Right lobe of liver (tissue), 6 donors: ENCODE data around the gene ELL. TPM values are rescaled to one million over a fixed set of nuclear protein-coding genes. Genes with fewer than 3 reads are reported as not detected.

ENCODE experiments used
- ATAC-seq, 4 donors: fragments of 200-7000 bp; cut with Tn5 transposase; one replicate each; pipeline ENCODE4 v1.9.1; 2020; ENCODE audit warnings: mild to moderate bottlenecking in 4 of 4, moderate library complexity in 4 of 4
- DNase-seq, 3 donors: peaks; one replicate each; pipeline ENCODE4 v3.0.0-alpha.2; 2020
- H3K27ac ChIP-seq, 3 donors: fragments of 200-600 bp; one replicate each; pipeline ENCODE4 v1.8.0; 2022
- H3K27me3 ChIP-seq, 2 donors: fragments of 200-600 bp; one replicate each; pipeline ENCODE4 v1.8.0; 2022
- H3K36me3 ChIP-seq, 4 donors: fragments of 200-600 bp; sonication (generic) in 1 of 4; one replicate each; pipeline versions ENCODE4 v1.5.1 to v1.8.0; 2017 to 2022; ENCODE audit warnings: control low read depth in 1 of 4
- H3K4me1 ChIP-seq, 4 donors: fragments of 200-600 bp; sonication (generic) in 1 of 4; one replicate each; pipeline versions ENCODE4 v1.5.1 to v1.8.0; 2017 to 2022; ENCODE audit warnings: control low read depth in 1 of 4
- H3K4me3 ChIP-seq, 3 donors: fragments of 200-600 bp; one replicate each; pipeline ENCODE4 v1.8.0; 2022
- H3K9me3 ChIP-seq, 4 donors: fragments of 200-600 bp; sonication (generic) in 1 of 4; one replicate each; pipeline versions ENCODE4 v1.5.1 to v1.8.0; 2017 to 2022; ENCODE audit warnings: control low read depth in 1 of 4
- POLR2A ChIP-seq: fragments of 450-650 bp; IDR thresholded peaks from one replicate; pipeline ENCODE4 v1.6.1; 2017; ENCODE audit warnings: antibody characterized with exemption, mild to moderate bottlenecking
- WGBS: methylation state at CpG from one replicate; pipeline ENCODE4 v1.1.6; 2018; ENCODE audit warnings: low coverage, low lambda C conversion rate; ENCODE audit not compliant: insufficient coverage; ENCODE audit errors: missing lambda C conversion rate; 5-methylcytosine and 5-hydroxymethylcytosine counted together
- intact Hi-C, 2 donors: fragments of 100-400 bp; cut with DNase I; formaldehyde crosslinking; loops; one replicate each; pipeline versions ENCODE4 v1.11.2 to v1.14.1; 2022
- total RNA-seq, 6 experiments: library from RNA; depleted of rRNA in 2 of 6; stranded (reverse); fragments of >200 nt in 2 of 6; fragmentation: NEBNext Ultra II Directional in 3 of 6; extraction: Animal tissue kit (Norgen Biotek cat#: 25700) in 3 of 6; gene quantifications; one replicate each; pipeline versions ENCODE4 v1.1.0 to v1.2.4, GENCODE V29; 2016 to 2023
- TF ChIP-seq, protein P1 (sequence below), 4 donors: fragments of 200-600 bp in 3 of 4; fragments of 450-650 bp in 1 of 4; IDR thresholded peaks; one replicate each; pipeline versions ENCODE4 v1.5.1 to v1.8.0; 2016 to 2022; ENCODE audit warnings: antibody characterized with exemption in 4 of 4, mild to moderate bottlenecking in 2 of 4
- donor health status: DM: no; HTN: yes; CAD: no.
- donor health status: DM: no; HTN: no; CAD: no.
- donor health status: DM: no; HTN: no; CAD: no.
- donor health status: DM: no; HTN: yes; CAD: no.
- donor health status: DM: no; HTN: yes; CAD: no.

ELL gene
- total RNA-seq, 6 experiments from 2014 or later: 5.3 to 11.9 (median 8.6) TPM

DNA sequence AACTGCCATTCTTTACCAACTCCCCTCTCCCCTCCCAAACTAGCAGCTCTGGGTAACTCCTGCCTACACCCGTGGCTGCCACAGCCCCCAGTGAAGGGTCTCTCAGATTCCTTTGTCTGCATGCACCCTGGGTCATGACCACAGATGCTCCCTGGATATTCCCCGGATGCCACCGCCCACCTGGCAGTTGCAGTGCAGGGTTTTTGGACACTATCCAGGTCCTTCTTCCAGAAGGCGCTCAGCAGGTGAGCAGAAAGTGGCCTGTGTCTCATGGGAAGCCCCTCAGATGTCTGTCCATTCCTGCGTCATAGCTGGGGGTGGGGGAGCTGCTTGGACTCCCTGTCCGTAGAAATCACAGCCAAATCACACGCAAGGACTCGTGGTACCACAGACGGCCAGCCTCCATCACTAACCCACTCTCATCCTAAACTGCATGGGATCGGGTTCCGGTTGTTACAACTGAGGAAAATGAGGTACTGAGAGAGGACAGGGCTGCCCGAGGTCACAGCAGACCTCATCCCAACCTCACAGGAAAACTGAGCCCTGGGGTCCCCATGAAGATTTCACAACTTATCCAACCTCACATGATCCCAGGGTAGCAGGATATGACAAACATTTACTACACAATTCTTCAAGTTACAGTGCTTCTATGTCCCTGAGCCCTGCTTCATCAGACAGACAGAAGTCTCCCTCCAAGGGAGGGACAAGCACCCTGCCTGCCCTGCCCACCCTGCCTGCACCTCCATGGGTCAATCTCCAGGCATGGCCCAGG is 38.6 kb downstream of the ELL start:
- no peak overlapping the region for H3K4me3 ChIP-seq
- no peak for TF ChIP-seq POLR2A
- TF ChIP-seq, protein P1, sequence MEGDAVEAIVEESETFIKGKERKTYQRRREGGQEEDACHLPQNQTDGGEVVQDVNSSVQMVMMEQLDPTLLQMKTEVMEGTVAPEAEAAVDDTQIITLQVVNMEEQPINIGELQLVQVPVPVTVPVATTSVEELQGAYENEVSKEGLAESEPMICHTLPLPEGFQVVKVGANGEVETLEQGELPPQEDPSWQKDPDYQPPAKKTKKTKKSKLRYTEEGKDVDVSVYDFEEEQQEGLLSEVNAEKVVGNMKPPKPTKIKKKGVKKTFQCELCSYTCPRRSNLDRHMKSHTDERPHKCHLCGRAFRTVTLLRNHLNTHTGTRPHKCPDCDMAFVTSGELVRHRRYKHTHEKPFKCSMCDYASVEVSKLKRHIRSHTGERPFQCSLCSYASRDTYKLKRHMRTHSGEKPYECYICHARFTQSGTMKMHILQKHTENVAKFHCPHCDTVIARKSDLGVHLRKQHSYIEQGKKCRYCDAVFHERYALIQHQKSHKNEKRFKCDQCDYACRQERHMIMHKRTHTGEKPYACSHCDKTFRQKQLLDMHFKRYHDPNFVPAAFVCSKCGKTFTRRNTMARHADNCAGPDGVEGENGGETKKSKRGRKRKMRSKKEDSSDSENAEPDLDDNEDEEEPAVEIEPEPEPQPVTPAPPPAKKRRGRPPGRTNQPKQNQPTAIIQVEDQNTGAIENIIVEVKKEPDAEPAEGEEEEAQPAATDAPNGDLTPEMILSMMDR (IDR thresholded peaks at IDR 0.05): no peak
- no peak overlapping the region for H3K27ac ChIP-seq
- no peaks in the 10 kb centered on the region for H3K9me3 ChIP-seq
- no peaks in the 10 kb centered on the region for H3K27me3 ChIP-seq
- peaks cover 2 to 45% (median 24%) of the 10 kb centered on the region in 4 donors for H3K4me1 ChIP-seq
- ATAC-seq (no peak), DNase-seq (no peak)
- WGBS: 5% methylated on average over 4 of the region's 12 CpGs
- intact Hi-C loops: no loop called here
- H3K36me3 ChIP-seq: no peaks in the 10 kb centered on the region

DNA sequence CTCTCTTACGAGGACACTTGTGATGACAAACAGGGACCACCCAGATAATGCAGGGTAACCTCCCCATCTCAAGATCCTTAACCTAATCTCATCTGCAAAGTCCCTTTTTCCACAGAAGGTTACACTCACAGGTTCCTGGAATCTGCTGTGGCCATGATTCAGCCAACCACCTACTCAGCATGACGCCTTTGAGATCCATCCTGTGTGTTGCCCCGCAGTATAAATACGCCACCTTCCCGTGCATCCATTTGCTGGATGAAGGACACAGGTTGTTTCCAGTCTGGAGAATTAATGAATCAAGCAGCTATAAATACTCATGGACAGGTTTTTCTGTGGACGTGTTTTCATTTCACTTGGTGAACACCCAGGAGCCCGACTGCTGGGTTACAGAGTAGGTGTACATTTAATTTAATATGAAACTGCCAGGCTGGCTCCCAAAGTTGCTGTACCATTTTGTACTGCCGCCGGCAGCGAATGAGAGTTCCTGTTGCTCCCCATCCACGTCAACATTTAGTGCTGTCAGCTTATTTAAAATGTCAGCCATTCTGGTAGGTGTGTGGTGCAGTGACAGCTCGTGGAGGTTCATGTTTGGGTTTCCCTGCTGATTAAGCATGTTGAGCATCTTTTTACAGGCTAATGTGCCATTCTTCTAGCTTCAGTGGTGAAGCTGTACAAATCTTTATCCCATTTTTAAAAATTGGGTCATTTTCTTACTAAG is 40.2 kb downstream of the ELL start:
- Histone ChIP-seq H3K27me3 (no peaks in the 10 kb centered on the region), H3K4me3 (no peak overlapping the region), H3K36me3 (no peaks in the 10 kb centered on the region), H3K27ac (no peak overlapping the region), H3K4me1 (peaks cover 0 to 41% (median 21%) of the 10 kb centered on the region in 4 donors), H3K9me3 (no peaks in the 10 kb centered on the region)
- DNase-seq (no peak), ATAC-seq (no peak)
- no peak for TF ChIP-seq POLR2A
- intact Hi-C loops: no loop called here
- 92% methylated on average over 9 of the region's 12 CpGs for WGBS

DNA sequence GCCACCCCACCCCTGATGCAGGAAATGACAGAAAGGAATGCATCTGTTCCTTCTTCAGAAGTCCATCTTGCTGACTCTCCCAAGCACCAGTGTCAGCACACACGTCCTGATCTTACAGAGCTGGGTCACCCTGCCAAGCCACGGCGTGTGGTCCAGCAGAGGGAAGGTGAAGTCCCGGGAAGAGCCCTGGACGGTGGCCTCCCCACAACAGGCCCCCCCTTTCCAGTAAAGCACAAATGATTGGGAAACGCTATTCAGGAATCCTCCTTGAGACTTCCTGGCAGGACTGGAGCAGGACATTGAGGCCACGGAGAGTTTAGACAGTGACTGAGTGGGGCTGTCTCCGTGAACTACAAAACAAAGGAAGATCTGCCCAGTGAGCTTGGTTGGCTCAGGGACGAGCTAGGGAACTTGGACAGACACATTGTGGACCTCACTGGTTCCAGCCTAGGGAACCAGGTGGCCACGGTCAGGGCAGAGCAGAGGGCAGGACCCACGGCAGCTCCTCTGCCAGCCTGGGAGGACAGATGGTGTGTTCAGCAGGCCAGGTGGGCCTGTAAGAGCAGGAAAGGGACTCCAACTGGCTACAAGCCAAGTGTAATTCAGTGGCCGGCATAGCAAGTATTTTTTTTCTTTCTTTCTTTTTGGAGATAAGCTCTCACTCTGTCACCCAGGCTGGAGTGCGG is 41.7 kb downstream of the ELL start:
- DNase-seq: peak in 1 of 3 donors; percentile 69

DNA sequence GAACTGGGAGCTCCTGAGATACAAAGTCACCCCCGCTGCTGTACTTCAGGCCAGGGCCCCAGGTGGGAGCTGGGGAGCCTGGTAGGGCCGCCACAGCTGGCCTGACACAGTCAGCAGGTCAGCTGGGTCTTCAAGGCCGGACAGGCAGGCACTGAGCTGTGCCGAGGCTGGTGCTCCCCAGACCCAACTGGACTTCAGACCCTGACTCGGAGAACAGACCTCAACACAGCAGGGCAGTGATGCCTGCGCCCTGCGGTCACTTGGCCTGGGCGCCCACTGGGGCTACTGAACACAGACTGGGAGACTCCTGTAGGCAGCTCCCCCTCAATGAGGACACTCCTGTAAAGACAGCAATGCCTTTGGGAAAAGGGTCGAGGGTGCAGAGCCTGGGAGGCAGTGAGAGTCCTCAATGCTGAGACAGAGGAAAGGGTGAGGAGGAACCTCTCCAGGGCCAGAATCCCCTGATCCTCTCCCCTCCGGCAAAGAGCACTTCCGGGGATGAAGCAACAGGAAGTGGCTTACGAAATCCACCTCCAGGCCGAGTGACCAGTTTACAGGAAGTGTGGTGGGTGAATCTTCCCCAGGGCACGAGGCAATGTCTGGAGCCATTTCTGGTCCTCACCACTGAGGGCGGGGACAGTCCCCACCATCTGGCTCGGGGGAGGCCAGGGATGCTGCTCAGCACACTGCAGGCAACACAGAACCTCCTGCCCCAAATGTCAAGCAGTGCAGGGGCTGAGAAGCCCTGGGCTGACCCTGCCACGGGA is 43.1 kb downstream of the ELL start:
- peak; percentile 76 to 86 (median 84) for DNase-seq
- WGBS: 13% methylated on average over 4 of the region's 17 CpGs
- ATAC-seq: peak; percentile 67 to 82 (median 74)
- intact Hi-C loops: loop anchor here in 1 of 2 donors (10.0 kb wide), 1 partner anchor 86 kb away; no protein-coding TSS in a partner anchor
- Histone ChIP-seq H3K27me3 (no peaks in the 10 kb centered on the region), H3K4me3 (no peak overlapping the region), H3K27ac (peak overlapping the region; percentile 45 to 75 (median 67)), H3K4me1 (peaks cover 0 to 44% (median 19%) of the 10 kb centered on the region in 4 donors), H3K36me3 (no peaks in the 10 kb centered on the region), H3K9me3 (no peaks in the 10 kb centered on the region)
- TF ChIP-seq POLR2A: peak; percentile 53
- TF ChIP-seq, protein P1 (IDR thresholded peaks at IDR 0.05): no peak

More for the DNA sequence above, 41.7 kb downstream of the ELL start:
- Histone ChIP-seq H3K27me3 (no peaks in the 10 kb centered on the region), H3K4me1 (peaks cover 0 to 44% (median 13%) of the 10 kb centered on the region in 4 donors), H3K9me3 (no peaks in the 10 kb centered on the region), H3K4me3 (no peak overlapping the region), H3K27ac (peak overlapping the region; percentile 45 to 75 (median 67)), H3K36me3 (no peaks in the 10 kb centered on the region)
- WGBS: 32% methylated on average over 11 of the region's 13 CpGs
- peak; percentile 28 to 51 (median 45) for ATAC-seq
- TF ChIP-seq POLR2A: no peak
- TF ChIP-seq, protein P1 (IDR thresholded peaks at IDR 0.05): no peak
- intact Hi-C loops: no loop called here
